Panc1 (cell line): ENCODE results near the gene PARM1. TPM values are rescaled to one million over a fixed set of nuclear protein-coding genes. Genes with fewer than 3 reads are reported as not detected.

Experiments
- ATAC-seq: fragments of 200-7000 bp; cut with Tn5 transposase; 2 replicates; pipeline ENCODE4 v1.9.1; 2020; ENCODE audit warnings: mild to moderate bottlenecking, moderate library complexity
- BruUV-seq: library from RNA; stranded (reverse); fragments of 400-500 nt; replicated peaks from 2 replicates; lab custom pipeline; 2021; lab: Mats Ljungman, UMichigan
- CTCF ChIA-PET: fragments of 300-600 bp; sonication (Branson Sonifier 250); formaldehyde crosslinking; loops from one replicate; lab custom pipeline; 2022; ENCODE audit warnings: antibody characterized with exemption; lab: Charles Lee
- POLR2A ChIA-PET: fragments of 300-600 bp; sonication (Branson Sonifier 250); formaldehyde crosslinking; loops from one replicate; lab custom pipeline; 2022; ENCODE audit warnings: antibody characterized with exemption; lab: Charles Lee
- DNase-seq: peaks from one replicate; pipeline ENCODE4 v3.0.0-alpha.2; 2010; ENCODE audit warnings: low read depth, low spot score
- H3K27ac ChIP-seq: 2 replicates; pipeline ENCODE4 v1.5.1; 2011; ENCODE audit warnings: mild to moderate bottlenecking, low read length, inconsistent platforms
- H3K27me3 ChIP-seq: fragments of 200-500 bp; sonication (Bioruptor generic); 2 replicates; pipeline ENCODE4 v1.6.0; 2014; ENCODE audit warnings: low read length, inconsistent platforms; ENCODE audit not compliant: control insufficient read depth, insufficient read depth
- H3K36me3 ChIP-seq: fragments of 200-500 bp; sonication (Bioruptor generic); 2 replicates; pipeline ENCODE4 v1.5.1; 2014; ENCODE audit warnings: inconsistent platforms, mild to moderate bottlenecking, low read length, moderate library complexity; ENCODE audit not compliant: control insufficient read depth, insufficient read depth
- H3K4me1 ChIP-seq: 2 replicates; pipeline ENCODE4 v1.5.1; 2011; ENCODE audit warnings: inconsistent platforms, mild to moderate bottlenecking, low read length, moderate library complexity; ENCODE audit not compliant: control insufficient read depth, insufficient read depth
- H3K4me3 ChIP-seq, 2 experiments: 2 replicates each; pipeline ENCODE4 v1.5.1; 2011 to 2012; ENCODE audit warnings: low read depth in 2 of 2, low read length in 2 of 2, mild to moderate bottlenecking in 2 of 2, inconsistent platforms in 1 of 2, moderate library complexity in 1 of 2
- H3K9me3 ChIP-seq: fragments of 200-500 bp; sonication (Bioruptor generic); 2 replicates; pipeline ENCODE4 v1.5.1; 2014; ENCODE audit warnings: low read depth, mild to moderate bottlenecking, inconsistent platforms, low read length, moderate library complexity; ENCODE audit not compliant: control insufficient read depth, insufficient read depth
- CTCF ChIP-seq: fragments of 450-650 bp; IDR thresholded peaks from 2 replicates; pipeline ENCODE4 v1.5.1; 2017; ENCODE audit warnings: mild to moderate bottlenecking
- POLR2AphosphoS5 ChIP-seq: IDR thresholded peaks from 2 replicates; pipeline ENCODE4 v1.6.1; 2012; ENCODE audit warnings: mild to moderate bottlenecking, low read depth, low read length, moderate library complexity
- REST ChIP-seq, 2 experiments: IDR thresholded peaks; 2 replicates each; pipeline ENCODE4 v1.6.1; 2011 to 2012; ENCODE audit warnings: low read depth in 2 of 2, control low read depth in 1 of 2, low read length in 1 of 2, mild to moderate bottlenecking in 1 of 2, moderate library complexity in 1 of 2; ENCODE audit not compliant: insufficient read depth in 1 of 2
- SIN3A ChIP-seq: IDR thresholded peaks from 2 replicates; pipeline ENCODE4 v1.6.1; 2012; ENCODE audit warnings: low read depth, mild to moderate bottlenecking, low read length, moderate library complexity, borderline replicate concordance; ENCODE audit not compliant: insufficient read depth
- TCF7L2 ChIP-seq: IDR thresholded peaks from 2 replicates; pipeline ENCODE4 v1.6.1; 2011; ENCODE audit warnings: mild to moderate bottlenecking, low read depth, low read length, inconsistent platforms
- in situ Hi-C: cut with HindIII; loops from 2 replicates; pipeline ENCODE4 v1.10.0; 2016; ENCODE audit warnings: low sequenced_read_pairs, low pct_unique_long_range_greater_than_20kb
- intact Hi-C: fragments of 100-400 bp; cut with micrococcal nuclease; formaldehyde crosslinking; loops from one replicate; pipeline ENCODE4 v1.10.0; 2022; ENCODE audit not compliant: unreplicated experiment
- total RNA-seq: library from RNA; stranded (reverse); gene quantifications from one replicate; pipeline ENCODE4 v1.2.1, GENCODE V29; 2021; ENCODE audit not compliant: unreplicated experiment

The PARM1 gene
- total RNA-seq, 1 experiment from 2014 or later = 0.21 TPM

GRCh38 chr4:75004755-75005668 lies 72.1 kb downstream of the PARM1 start:
- BruUV-seq = no TSS peak

GRCh38 chr4:75005727-75006126 lies 72.8 kb downstream of the PARM1 start:
- in situ Hi-C loops (no loop called here), intact Hi-C loops (no loop called here)
- ChIA-PET POLR2A (no interaction called here), CTCF (no interaction called here)
- H3K27ac ChIP-seq = no peak overlapping the region
- H3K4me3 ChIP-seq = no peak overlapping the region
- no peaks in the 10 kb centered on the region for H3K27me3 ChIP-seq
- H3K36me3 ChIP-seq = no peaks in the 10 kb centered on the region
- no peaks in the 10 kb centered on the region for H3K4me1 ChIP-seq
- H3K9me3 ChIP-seq = no peaks in the 10 kb centered on the region
- TF ChIP-seq TCF7L2 (no peak), POLR2AphosphoS5 (no peak), CTCF (no peak), SIN3A (no peak), REST (IDR thresholded peaks at IDR 0.05; ENCODE audit: insufficient read depth in 1 of 2, low read depth in 2 of 2, low read length in 1 of 2) (no peak)
- DNase-seq = no peak
- no peak for ATAC-seq
- no TSS peak for BruUV-seq

More at GRCh38 chr4:75004755-75005668, 72.1 kb downstream of the PARM1 start:
- CTCF ChIA-PET = no interaction called here
- TF ChIP-seq REST (IDR thresholded peaks at IDR 0.05; ENCODE audit: insufficient read depth in 1 of 2, low read depth in 2 of 2, low read length in 1 of 2) = no peak
- no peak for TF ChIP-seq SIN3A
- no peak for TF ChIP-seq POLR2AphosphoS5
- H3K4me3 ChIP-seq = no peak overlapping the region
- no peaks in the 10 kb centered on the region for H3K36me3 ChIP-seq
- DNase-seq (no peak), ATAC-seq (no peak)
- in situ Hi-C loops (no loop called here), intact Hi-C loops (no loop called here)
- H3K27me3 ChIP-seq = no peaks in the 10 kb centered on the region
- POLR2A ChIA-PET = no interaction called here
- no peaks in the 10 kb centered on the region for H3K9me3 ChIP-seq
- no peaks in the 10 kb centered on the region for H3K4me1 ChIP-seq
- no peak overlapping the region for H3K27ac ChIP-seq
